Measurements from ENCODE around the gene KCNC3. TPM values are rescaled to one million over a fixed set of nuclear protein-coding genes. Genes with fewer than 3 reads are reported as not detected.

KCNC3 gene
- total RNA-seq, 1 donor from 2014 or later: not detected

DNA sequence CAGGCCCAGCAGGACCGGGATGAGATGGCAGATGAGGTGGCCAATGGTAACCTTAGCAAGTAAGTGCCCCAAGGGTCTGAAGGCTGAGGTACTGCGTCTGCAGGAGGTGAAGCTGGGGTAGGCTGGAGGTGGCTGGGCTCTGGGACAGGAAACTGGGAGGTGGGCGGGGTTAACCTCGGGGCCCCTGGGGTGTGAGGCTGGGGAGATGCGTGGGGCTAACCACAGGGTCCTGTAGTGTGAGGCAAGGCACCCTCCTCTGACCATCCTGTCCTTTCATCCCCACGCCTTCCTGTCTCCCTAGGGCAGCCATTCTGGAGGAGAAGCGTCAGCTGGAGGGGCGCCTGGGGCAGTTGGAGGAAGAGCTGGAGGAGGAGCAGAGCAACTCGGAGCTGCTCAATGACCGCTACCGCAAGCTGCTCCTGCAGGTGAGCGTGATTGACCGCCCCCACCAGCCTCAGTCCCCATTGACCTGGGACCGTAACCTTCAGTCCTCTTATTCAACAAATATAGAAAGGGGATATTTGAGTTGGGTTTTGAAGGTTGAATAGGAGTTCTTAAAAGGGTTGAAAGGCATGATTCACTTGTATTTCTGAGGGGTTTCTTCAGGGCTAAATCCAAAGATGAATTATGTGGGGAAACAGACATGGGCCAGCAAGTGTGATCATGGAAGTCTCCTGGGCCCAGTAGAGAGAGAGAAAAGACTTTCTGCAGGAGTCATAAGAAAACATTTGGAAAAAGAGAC lies 35.7 kb downstream of the KCNC3 start:
- H3K4me3 Mint-ChIP-seq (ENCODE audit: unreplicated experiment): no peak overlapping the region
- no peak for DNase-seq (ENCODE audit: low spot score)
- peaks cover 40% of the 10 kb centered on the region for H3K9me3 Mint-ChIP-seq (ENCODE audit: unreplicated experiment)
- peaks cover 16% of the 10 kb centered on the region for H3K27me3 Mint-ChIP-seq (ENCODE audit: unreplicated experiment)
- H3K27ac Mint-ChIP-seq (ENCODE audit: unreplicated experiment): no peak overlapping the region
- H3K4me1 Mint-ChIP-seq (ENCODE audit: unreplicated experiment): no peaks in the 10 kb centered on the region
- TF ChIP-seq, protein P1, sequence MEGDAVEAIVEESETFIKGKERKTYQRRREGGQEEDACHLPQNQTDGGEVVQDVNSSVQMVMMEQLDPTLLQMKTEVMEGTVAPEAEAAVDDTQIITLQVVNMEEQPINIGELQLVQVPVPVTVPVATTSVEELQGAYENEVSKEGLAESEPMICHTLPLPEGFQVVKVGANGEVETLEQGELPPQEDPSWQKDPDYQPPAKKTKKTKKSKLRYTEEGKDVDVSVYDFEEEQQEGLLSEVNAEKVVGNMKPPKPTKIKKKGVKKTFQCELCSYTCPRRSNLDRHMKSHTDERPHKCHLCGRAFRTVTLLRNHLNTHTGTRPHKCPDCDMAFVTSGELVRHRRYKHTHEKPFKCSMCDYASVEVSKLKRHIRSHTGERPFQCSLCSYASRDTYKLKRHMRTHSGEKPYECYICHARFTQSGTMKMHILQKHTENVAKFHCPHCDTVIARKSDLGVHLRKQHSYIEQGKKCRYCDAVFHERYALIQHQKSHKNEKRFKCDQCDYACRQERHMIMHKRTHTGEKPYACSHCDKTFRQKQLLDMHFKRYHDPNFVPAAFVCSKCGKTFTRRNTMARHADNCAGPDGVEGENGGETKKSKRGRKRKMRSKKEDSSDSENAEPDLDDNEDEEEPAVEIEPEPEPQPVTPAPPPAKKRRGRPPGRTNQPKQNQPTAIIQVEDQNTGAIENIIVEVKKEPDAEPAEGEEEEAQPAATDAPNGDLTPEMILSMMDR (IDR thresholded peaks at IDR 0.05; ENCODE audit: unreplicated experiment): no peak
- H3K36me3 Mint-ChIP-seq (ENCODE audit: low read depth, unreplicated experiment): peaks cover 9% of the 10 kb centered on the region

DNA sequence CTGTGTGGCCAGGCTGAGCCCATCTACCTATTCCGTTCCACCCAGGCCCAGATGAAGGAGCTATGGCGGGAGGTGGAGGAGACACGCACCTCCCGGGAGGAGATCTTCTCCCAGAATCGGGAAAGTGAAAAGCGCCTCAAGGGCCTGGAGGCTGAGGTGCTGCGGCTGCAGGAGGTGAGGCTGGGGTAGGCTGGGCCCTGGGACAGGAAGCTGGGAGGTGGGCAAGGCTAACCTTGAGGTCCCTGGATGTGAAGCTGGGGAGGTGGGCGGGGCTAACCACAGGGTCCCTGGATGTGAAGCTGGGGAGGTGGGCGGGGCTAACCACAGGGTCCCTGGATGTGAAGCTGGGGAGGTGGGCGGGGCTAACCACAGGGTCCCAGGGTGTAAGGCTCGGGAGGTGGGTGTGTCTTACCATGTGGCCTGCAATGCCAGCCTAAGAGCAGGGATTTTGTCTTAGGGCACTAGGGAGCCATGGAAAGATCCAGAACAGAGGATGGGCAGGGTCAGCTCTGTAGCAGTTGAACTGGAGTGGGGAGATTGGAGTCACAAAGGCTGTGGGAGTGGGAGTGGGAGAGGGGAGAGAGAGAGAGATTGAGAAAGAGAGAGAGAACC lies 36.9 kb downstream of the KCNC3 start:
- no peak for DNase-seq (ENCODE audit: low spot score)
- peaks cover 51% of the 10 kb centered on the region for H3K9me3 Mint-ChIP-seq (ENCODE audit: unreplicated experiment)

DNA sequence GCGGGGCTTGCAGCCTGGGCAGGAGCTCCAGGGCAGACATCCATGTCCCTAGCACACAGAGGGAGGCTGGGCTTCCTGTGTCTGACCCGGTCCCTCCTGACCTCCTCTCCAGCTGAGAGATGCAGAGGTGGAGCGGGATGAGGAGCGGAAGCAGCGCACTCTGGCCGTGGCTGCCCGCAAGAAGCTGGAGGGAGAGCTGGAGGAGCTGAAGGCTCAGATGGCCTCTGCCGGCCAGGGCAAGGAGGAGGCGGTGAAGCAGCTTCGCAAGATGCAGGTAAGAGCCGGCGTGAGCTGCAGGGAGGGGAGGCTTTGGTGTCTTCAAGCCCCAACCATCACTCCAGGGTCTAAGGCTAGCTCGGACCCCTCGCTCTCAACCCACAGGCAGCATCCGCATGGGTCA lies 38.4 kb downstream of the KCNC3 start:
- Mint-ChIP-seq H3K4me3 (ENCODE audit: unreplicated experiment) (no peak overlapping the region), H3K27me3 (ENCODE audit: unreplicated experiment) (peaks cover 19% of the 10 kb centered on the region), H3K9me3 (ENCODE audit: unreplicated experiment) (peaks cover 49% of the 10 kb centered on the region), H3K27ac (ENCODE audit: unreplicated experiment) (no peak overlapping the region), H3K36me3 (ENCODE audit: low read depth, unreplicated experiment) (peaks cover 19% of the 10 kb centered on the region), H3K4me1 (ENCODE audit: unreplicated experiment) (no peaks in the 10 kb centered on the region)
- TF ChIP-seq, protein P1 (IDR thresholded peaks at IDR 0.05; ENCODE audit: unreplicated experiment): no peak
- no peak for DNase-seq (ENCODE audit: low spot score)

More for the DNA sequence above, 36.9 kb downstream of the KCNC3 start:
- H3K27ac Mint-ChIP-seq (ENCODE audit: unreplicated experiment): no peak overlapping the region
- peaks cover 19% of the 10 kb centered on the region for H3K36me3 Mint-ChIP-seq (ENCODE audit: low read depth, unreplicated experiment)
- H3K4me1 Mint-ChIP-seq (ENCODE audit: unreplicated experiment): no peaks in the 10 kb centered on the region
- TF ChIP-seq, protein P1 (IDR thresholded peaks at IDR 0.05; ENCODE audit: unreplicated experiment): no peak
- H3K27me3 Mint-ChIP-seq (ENCODE audit: unreplicated experiment): peaks cover 19% of the 10 kb centered on the region
- no peak overlapping the region for H3K4me3 Mint-ChIP-seq (ENCODE audit: unreplicated experiment)

DNA sequence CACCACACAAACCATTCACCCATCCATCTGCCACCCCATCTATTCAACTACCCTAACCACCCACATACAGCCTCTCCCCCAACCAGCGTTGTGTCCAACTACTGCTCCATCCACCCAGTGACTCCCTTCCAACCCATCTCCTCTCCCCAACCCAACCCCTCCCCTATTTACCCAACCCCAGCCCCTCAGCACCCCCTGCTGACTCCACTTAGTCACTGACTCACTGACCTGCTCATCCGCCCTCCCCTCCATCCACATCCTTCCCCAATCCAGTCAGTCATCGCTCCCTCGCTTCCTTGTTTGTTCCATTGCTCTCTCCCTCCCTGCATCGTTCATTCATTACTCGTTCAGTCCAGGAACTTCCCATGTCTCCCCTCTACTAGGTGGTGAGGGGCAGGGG lies 39.2 kb downstream of the KCNC3 start:
- Mint-ChIP-seq H3K4me1 (ENCODE audit: unreplicated experiment) (no peaks in the 10 kb centered on the region), H3K27me3 (ENCODE audit: unreplicated experiment) (peaks cover 18% of the 10 kb centered on the region), H3K4me3 (ENCODE audit: unreplicated experiment) (peak overlapping the region; percentile 68), H3K9me3 (ENCODE audit: unreplicated experiment) (peaks cover 51% of the 10 kb centered on the region), H3K36me3 (ENCODE audit: low read depth, unreplicated experiment) (peaks cover 22% of the 10 kb centered on the region), H3K27ac (ENCODE audit: unreplicated experiment) (peak overlapping the region; percentile 30)
- TF ChIP-seq, protein P1 (IDR thresholded peaks at IDR 0.05; ENCODE audit: unreplicated experiment): no peak
- DNase-seq (ENCODE audit: low spot score): no peak

DNA sequence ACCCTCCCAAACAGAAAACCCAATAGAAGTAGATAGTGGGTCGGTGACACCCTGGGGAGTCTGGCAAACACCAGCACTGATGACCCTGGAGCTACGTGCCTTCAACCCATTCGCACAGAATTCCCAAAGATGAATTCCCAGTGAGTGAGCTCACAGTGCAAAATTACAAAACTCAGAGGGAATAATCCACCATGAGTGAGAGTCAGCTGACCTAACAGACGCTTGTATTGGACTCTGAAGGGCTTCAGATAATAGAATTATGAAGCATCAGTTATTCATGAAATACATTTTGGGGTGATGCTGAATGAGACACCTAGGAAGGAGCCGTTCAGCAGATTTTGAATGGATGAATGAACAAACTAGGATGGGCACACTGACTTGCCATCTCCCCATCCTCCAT lies 40.2 kb downstream of the KCNC3 start:
- Mint-ChIP-seq H3K4me3 (ENCODE audit: unreplicated experiment) (no peak overlapping the region), H3K27ac (ENCODE audit: unreplicated experiment) (no peak overlapping the region), H3K36me3 (ENCODE audit: low read depth, unreplicated experiment) (peaks cover 23% of the 10 kb centered on the region), H3K4me1 (ENCODE audit: unreplicated experiment) (no peaks in the 10 kb centered on the region), H3K9me3 (ENCODE audit: unreplicated experiment) (peaks cover 49% of the 10 kb centered on the region), H3K27me3 (ENCODE audit: unreplicated experiment) (peaks cover 18% of the 10 kb centered on the region)
- no peak for DNase-seq (ENCODE audit: low spot score)
- TF ChIP-seq, protein P1 (IDR thresholded peaks at IDR 0.05; ENCODE audit: unreplicated experiment): no peak

All from endothelial cell (in vitro differentiated cells).